ENCODE data around the gene GNPTG.

Gene GNPTG

DNA sequence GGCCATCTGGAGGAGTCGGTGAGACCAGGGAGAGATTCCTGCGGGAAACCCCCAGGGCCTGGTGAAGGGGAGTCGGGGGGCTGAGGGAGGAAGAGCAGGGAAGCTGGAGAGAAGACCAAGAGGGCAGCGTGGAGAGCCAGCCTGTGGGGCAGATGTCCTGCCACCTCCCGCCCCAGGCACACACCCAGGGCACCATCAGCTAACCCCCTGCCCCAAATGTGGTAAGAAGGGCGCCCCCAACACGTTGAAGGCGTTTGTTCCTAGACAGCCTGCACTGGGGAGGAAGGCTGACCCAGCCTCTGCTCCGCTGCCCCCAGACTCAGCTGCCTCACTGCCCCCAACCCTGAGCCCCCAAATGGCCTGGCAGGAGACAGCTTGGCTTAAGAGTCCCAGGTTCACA is 17.0 kb upstream of the GNPTG start:
- DNase-seq: no peak

DNA sequence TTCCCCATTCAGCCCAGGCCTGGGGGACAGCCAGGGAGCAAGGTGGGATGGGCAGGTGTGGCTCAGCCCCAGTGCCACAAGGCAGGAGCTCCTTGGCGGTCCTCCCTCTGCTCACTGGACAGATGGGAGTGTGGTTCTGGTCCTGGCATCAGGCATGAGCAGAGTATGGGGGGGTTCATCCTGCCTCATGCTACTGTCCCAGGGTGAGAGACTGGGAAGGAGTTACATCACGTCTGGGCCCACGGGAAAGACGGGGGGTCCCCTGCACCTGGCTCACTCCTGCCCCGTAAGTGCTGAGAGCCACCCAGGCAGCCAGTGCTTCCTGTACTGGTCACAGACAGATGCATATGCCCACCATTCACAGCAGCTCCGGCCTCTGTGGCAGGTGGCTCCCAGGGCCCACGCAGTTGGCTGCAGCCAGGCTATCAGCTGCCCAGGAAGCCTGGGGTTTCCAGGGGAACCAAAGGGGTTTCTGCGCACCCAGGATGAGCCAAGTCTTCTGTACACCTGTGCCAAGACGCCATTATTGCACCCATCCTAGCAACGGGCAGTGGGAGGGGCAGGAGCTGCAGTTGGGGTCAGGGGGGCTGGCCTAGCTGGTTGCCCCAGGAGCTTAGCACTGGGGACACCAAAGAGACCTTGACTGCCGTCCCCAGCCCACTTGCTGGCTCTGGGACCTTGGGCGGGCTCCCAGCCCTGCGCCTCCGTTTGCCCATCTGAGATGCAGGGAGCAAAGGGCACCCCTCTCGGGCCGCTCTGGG is 16.3 kb upstream of the GNPTG start:
- no peak for DNase-seq

DNA sequence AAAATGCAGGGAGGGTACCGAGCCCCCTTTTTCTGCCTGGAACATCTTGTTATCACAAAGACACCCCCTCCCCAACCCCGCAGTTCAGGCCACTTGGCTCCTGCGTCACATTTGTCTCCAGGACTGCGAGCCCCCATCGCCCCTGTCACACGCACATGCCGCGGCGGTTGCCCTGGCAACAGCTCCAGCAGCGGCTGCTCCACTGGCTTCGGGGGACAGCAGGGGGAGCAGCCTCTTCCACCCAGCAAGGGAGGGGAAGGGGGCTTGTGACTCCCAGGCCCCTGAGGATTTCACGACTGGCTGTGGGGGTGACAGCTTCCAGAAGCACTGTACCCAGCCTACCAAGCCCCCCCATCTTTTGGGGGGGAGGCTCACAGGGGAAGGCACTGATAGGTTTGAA is 15.7 kb upstream of the GNPTG start:
- DNase-seq: no peak

DNA sequence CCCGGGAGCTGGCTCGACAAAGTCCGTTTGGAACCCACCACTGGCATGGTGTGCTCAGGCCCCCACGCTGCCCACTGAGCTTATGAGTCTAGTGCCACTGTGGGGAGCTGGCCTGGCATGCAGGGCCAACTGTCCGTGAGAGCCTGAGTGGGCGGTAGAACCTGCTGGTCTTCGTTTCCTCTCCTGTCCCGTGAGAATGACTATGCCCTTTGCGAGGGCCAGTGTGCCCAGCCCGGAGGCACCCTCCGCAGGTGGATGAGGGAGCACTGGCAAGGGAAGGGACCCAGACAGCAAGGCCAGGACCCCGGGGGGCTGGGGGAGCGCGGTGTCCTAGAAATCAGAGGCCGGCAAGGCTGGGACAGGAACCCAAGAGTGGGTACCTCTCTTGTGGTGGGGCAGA is 15.1 kb upstream of the GNPTG start:
- no peak for DNase-seq

DNA sequence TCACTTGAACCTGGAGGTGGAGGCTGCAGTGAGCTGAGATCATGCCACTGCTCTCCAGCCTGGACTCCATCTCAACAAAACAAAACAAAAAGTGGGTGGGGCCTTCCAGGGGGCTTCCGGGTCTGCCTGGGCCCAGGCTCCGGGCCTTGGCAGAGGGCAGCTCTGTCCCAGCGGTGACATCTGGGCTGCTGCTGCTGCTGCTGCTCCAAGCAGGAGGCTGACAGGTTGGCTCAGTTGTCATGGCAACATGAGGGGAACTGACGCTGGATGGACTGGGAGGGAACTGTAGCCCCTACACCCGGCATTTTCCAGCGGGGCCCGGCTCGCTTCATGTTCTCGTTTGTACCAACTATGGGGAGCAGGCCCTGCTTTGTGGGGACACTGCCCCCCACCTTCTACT is 14.2 kb upstream of the GNPTG start:
- DNase-seq: no peak

DNA sequence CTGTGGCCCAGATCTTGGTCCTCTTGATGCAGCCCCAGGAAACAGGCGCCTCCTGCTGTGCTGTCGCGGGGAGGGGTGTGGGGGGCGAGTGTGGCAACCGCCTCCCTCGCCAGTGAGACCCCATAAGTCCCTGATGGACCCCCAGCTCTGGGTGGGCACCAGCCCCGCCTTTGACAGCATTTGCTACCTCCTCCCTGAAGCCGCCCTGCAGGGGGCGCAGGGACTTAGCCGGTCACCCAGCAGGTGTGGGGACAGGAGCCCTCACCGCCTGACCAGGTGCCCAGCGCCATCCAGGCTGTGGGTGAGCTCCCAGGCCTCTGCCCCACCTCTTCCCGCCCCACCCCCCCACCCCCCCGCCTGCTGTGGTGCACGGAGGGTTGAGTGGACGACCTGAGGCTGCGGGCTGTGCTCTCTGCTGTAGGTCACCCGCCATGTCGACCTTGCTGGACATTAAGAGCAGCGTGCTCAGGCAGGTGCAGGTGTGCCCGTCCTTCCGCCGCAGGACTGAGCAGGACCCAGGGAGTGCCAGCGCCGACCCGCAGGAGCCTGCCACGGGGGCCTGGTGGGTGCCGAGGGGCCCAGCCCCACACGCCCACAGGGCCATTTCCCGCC is 13.5 kb upstream of the GNPTG start:
- DNase-seq: no peak

DNA sequence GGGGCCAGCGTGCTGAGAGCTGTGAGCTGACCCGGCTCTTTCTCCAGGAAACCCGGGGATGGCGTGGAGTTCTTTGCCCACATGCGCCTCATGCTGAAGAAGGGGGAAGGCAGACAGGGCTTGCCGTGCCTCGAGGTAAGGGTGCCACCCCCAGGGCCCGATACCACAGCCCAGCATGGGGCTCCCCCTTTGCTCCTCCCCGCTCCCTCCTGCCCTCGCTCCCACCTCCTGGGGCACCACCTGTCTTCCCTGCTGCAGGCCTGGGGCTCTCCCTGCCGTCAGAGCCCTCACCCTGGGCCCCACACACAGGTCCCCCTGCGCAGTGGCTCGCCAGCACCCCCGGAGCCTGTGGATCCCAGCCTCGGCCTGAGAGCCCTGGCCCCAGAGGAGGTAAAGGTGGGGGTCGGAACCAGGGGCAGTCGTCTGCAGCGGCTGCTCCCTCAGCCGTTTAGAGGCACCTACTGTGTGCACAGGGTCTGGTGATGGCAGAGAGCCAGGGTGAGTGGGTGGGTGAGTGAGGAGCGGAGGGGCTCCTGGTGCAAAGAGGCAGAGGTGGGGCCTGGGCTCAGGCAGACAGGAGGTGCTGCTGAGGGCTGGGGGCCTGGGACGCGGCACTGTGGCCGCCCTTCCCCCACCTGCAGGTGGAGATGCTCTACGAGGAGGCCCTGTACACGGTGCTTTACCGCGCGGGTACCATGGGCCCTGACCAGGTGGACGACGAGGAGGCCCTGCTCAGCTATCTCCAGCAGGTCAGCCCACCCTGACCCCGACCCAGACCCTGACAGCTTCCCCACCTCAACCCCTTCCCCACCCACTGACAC is 12.7 kb upstream of the GNPTG start:
- no peak for DNase-seq

DNA sequence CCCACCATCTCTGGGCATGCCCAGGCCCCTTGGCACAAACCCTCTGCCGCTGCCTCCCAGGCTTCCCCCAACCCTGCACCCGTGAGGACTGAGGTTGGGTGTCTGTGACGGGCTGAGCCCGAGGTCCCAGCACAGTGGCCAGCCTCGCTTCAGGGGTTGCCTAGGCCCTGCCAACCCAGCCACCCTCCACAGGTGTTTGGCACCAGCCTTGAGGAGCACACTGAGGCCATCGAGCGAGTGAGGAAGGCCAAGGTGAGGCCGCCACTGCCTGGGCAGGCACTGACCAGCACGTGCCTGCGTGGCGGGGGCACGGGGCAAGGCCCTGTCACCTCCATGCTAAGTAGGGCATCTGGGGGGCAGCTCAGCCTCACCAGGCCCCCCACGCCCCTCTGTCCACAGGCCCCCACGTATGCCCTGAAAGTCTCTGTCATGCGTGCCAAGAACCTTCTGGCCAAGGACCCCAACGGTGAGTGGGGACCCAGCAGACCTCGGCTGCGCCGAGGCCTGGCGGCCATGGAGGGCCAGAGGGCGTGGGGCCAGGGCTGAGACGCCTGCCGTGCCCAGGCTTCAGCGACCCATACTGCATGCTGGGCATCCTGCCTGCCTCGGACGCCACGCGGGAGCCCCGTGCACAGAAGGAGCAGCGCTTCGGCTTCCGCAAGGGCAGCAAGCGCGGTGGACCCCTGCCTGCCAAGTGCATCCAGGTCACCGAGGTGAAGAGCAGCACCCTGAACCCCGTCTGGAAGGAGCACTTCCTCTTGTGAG is 10.8 kb upstream of the GNPTG start:
- no peak for DNase-seq

DNA sequence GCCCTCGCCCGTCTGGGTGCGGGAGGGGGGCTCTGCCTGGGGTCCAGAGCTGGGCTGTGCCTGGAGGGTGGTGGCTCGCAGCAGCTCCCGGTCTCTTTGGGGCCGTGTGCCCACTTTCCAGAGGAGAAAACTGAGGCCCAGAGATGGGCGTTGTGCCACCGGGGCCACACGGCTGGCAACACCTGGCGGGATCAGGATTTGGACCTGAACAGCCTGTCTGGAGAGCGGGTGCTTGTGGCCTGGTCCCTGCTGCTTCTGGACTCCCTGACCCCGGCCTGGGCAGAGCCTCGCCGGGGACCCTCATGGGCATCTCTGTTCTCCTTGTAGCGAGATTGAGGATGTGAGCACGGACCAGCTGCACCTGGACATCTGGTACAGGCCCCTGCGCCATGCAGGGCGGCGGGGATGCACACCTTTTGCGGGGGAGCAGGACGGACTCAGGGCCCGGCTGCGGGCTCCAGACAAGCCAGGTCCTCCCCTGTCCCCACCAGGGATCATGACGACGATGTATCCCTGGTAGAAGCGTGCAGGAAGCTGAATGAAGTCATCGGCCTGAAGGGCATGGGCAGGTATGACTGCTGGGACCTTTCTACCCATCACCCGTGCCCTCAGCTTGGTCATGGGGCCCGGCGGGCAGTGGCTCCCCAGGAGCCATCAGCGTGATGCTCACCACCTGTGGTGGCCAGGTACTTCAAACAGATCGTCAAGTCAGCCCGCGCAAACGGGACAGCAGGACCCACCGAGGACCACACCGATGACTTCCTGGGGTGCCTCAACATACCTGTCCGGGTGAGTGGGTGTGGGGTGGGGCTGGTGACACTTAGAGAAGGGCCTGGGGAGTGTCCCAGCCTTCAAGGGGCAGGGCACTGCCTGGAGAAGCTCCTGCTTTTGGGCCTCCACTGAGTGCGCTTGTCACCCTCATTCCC is 10.0 kb upstream of the GNPTG start:
- DNase-seq: no peak

DNA sequence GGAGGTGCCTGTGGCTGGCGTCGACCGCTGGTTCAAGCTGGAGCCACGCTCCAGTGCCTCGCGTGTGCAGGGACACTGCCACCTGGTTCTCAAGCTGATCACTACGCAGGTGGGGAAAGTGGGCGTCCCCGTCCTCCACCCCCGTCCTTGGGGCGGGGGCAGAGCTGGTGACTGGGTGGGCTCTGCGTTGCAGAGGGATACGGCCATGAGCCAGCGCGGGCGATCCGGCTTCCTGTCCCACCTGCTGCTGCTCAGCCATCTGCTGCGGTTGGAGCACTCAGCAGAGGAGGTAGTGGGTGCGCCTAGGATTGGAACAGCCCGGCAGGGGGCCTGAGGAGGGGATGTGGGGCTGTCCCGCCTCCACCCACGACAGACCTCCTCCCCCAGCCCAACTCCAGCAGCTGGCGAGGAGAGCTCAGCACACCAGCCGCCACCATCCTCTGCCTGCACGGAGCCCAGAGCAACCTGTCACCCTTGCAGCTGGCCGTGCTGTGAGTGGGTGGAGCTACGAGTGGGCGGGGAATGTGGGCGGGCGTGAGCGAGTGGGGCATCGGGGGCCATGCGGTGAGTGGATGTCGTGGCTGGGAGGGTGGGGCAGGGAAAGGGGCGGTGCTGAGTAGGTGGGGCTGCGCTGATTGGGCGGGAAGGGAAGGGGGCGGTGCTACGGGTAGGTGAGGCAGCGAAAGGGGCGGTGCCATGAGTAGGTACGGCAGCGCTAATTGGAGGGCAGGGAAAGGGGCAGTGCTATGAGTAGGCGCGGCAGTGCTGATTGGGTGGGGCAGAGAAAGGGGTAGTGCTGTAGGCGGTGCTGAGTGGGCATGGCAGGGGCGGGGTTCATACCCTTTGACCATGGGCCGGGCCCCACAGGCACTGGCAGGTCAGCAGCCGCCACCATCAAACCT is 9.0 kb upstream of the GNPTG start:
- peak; percentile 81 for DNase-seq

DNA sequence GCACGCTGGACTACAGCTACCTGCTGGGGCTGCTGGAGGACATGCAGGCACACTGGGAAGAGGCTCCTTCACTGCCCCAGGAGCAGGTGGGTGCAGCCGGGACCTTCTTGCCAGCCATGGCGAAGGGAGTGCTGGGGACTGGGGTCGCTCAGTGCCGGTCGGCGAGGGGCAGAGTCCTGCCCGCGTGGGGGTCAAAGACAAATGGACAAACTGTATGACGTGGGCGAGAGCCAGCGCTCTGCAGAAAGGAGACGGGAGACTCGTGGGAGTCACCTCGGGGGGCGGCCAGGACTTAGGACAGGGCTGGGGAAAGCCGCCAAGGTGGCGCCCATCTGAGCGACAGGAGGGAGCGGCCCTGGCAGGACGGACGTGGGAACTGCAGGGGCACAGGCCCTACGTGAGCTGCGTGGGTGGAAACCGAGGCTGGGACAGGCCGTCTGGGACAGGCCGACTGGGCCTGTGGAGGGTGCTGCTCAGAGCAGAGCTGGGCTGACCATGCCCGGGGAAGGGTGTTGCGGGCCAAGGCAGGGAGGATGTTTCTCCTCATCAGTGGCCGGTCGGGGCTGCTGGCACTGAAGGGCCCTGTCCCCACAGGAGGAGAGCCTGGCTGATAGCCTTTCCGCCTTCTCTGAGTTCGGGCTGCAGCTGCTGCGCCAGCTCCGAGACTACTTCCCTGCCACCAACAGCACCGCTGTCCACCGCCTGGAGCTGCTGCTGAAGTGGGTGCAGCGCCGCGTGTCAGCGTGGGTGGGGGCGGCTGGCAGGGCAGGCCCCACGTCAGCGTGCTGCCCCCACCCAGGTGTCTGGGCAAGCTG is 8.1 kb upstream of the GNPTG start:
- no peak for DNase-seq

DNA sequence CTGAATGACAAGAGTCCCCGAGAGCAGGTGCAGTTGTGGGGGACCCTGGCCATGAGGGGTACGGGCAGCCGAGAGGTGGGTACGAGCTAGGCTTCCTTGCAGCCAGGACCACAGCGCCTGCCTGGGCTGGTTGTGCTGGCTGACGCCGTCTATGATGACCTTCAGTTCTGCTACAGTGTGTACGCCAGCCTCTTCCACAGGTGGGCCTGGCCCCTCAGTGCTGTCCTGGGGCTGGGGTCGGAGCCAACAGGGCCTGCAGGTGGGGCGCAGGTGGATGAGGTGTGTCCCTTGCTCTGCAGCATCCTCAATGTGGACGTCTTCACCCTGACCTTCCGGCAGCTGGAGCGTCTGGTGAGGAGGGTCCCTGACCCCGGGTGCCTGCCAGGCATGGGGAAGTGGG is 7.2 kb upstream of the GNPTG start:
- DNase-seq: no peak

DNA sequence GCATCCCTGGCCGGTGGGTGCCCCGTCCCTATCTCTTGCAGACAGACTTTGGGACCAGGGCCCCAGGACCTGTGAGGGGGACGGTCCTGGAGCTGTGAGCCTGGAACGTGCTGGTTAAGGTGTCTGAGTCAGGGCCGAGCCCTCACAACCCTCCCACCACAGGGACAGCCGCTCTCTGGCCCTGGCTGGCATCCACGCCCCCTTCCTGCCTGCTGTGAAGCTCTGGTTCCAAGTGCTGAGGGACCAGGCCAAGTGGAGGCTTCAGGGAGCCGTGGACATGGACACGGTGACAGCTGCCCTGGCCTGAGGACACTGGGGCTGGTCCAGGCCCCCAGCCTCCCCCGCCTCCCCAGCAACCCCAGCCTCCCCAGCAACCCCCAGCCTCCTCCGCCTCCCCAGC is 6.6 kb upstream of the GNPTG start:
- DNase-seq: no peak

DNA sequence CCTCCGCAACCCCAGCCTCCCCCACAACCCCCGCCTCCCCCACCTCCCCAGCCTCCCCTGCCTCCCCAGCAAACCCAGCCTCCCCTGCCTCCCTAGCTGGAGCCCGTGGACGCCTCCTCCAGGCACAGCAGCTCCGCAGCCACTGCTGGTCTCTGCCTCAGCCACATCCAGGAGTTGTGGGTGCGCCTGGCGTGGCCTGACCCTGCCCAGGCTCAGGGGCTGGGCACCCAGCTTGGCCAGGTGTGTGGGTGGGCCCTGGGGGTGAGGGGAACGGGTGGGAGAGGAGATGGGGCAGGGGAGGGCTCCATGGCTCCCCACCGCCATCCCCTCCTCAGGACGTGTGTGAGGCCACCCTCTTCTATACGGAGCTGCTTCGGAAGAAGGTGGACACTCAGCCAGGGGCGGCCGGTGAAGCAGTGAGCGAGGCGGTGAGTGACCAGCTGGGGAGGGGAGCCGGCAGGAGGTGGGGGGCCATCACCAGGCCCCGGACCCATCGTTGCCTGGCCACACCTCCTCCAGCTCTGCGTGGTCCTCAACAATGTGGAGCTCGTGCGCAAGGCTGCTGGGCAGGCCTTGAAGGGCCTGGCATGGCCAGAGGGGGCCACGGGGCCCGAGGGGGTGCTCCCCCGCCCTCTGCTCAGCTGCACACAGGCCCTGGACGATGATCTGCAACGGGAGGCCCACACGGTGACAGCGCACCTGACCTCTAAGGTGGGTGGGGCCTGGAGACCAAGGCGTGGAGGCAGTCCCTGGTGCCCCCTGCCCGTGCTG is 5.9 kb upstream of the GNPTG start:
- no peak for DNase-seq

DNA sequence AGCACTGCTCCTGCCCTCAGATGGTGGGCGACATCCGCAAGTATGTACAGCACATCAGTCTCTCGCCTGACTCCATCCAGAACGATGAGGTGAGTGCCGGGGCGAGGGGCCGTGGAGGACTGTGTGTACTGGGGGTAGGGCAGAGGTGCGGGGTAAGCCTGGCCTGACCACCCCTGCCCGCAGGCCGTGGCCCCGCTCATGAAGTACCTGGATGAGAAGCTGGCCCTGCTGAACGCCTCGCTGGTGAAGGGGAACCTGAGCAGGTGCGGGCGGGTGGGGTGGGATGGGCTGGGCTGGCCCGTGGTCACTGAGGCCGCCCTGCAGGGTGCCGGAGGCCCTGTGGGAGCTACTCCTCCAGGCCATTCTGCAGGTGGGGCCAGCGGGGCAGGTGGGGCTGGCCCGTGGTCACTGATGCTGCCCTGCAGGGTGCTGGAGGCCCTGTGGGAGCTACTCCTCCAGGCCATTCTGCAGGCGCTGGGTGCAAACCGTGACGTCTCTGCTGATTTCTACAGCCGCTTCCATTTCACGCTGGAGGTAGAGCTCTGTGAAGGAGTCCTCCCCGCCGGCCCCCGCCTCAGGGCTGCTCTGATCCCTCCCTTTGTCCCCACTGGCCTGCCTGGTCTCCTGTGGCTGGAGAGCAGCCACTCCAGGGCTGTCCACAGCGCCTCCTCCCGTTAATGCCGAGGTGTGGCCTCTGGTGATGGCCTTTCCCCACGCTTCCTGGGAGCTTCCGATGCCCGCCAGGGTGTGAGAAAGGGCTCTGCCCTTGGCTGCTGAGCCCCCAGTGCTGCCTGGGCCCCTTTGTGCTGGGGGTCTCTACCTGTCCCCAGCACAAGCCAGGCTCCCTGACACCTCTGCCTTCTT is 5.1 kb upstream of the GNPTG start:
- DNase-seq: no peak

DNA sequence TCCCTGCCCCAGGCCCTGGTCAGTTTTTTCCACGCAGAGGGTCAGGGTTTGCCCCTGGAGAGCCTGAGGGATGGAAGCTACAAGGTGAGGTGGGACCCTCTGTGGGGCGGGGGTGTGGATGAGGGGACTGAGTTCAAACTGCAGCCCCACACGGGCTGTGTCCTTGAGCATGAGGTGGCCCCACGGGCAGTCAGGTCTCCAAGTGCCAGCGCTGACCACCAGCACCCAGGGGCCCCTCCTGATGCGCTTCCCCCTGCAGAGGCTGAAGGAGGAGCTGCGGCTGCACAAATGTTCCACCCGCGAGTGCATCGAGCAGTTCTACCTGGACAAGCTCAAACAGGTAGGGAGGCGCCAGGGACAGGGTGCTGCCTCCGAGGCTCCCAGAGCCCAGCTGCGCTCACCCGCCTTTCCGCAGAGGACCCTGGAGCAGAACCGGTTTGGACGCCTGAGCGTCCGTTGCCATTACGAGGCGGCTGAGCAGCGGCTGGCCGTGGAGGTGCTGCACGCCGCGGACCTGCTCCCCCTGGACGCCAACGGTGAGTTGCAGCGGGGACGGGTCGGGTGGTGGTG is 4.4 kb upstream of the GNPTG start:
- DNase-seq: no peak

DNA sequence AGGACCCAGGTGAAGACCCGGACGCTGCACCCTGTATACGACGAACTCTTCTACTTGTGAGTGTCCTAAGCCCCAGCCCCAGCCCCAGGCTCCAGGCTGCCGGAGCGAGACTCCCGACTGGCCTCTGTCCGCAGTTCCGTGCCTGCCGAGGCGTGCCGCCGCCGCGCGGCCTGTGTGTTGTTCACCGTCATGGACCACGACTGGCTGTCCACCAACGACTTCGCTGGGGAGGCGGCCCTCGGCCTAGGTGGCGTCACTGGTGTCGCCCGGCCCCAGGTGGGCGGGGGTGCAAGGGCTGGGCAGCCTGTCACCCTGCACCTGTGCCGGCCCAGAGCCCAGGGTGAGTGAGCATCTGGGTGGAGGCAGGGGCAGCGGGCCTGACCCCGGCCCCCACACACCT is 3.8 kb upstream of the GNPTG start:
- no peak for DNase-seq

DNA sequence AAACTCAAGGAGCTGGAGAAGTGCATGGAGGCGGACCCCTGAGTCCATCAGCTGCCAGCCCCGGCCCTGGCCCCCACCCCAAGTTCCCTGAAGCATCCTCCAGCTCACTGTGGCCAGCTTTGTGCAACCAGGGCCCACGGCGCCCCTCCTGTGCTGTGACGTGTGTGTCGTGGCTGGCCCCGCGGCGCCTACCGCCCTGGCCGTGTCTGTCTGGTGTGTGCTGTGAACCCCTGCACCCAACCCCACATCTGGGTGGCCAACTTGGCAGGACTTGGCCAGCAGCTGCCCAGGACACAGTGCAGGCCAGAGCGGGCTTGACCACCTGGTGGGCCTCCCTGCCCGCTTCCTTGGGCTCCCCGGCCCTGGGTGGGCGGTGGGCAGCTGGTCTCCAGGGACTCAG is 3.3 kb upstream of the GNPTG start:
- no peak for DNase-seq
